GM06990 (cell line): ENCODE data around the gene RBX1.

Source experiments
- DNase-seq: peaks from one replicate; pipeline ENCODE4 v3.0.0-alpha.2; 2011; ENCODE audit not compliant: insufficient read length; ENCODE audit errors: extremely low read depth
- H3K27me3 ChIP-seq: replicated peaks from 2 replicates; pipeline ENCODE4 v1.6.0; 2011; ENCODE audit warnings: low read length; ENCODE audit not compliant: control insufficient read depth, insufficient read depth
- H3K36me3 ChIP-seq: 2 replicates; pipeline ENCODE4 v1.5.1; 2011; ENCODE audit warnings: low read length; ENCODE audit not compliant: control insufficient read depth, insufficient read depth
- H3K4me3 ChIP-seq: replicated peaks from 2 replicates; pipeline ENCODE4 v1.5.1; 2011; ENCODE audit warnings: low read depth, mild to moderate bottlenecking, control low read depth, low read length
- TF ChIP-seq, protein P1 (sequence below): IDR thresholded peaks from 2 replicates; pipeline ENCODE4 v1.5.1; 2011; ENCODE audit warnings: low read length, control low read depth, mild to moderate bottlenecking, inconsistent platforms; ENCODE audit not compliant: insufficient read depth, poor library complexity, severe bottlenecking

RBX1 gene

DNA sequence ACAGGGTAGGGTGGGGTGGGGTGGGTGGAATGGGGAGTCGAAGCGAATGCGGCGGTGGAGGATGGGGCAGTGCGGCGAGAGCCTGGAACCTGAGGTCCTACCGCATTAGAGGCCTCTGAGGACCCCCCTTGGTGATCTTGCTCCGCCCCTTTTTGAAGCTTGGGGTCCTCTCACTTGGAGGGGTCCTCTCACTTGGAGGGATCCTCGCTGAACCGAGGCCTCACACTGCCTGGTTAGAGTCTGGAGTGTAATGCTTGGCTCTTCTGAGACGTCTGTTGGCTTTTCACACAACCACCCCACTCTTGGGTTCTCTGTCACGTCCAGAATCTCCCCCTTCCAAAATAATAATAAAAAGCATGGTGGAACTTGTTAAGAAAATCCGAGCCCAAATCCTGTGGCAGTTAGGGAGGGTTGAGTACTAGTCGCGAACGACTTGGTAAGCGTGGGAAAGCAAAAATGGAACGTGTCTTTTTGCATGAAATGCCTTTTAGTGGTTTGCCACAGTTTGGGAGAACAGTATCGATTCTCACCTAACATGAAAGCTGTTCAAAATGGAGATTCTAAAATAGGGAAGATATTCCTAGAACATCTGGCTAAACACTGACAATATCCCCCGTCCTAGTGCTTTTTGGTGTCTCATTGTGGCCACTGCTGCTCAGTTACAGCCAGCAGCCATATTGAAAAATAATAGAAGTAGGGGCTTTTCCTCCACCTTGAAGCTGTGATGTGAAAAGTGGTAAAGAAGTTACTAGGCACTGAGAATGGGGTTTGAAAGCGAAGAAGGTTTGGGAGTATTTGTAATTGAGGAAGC is 822 bp downstream of the RBX1 start:
- DNase-seq: peak; percentile 16

DNA sequence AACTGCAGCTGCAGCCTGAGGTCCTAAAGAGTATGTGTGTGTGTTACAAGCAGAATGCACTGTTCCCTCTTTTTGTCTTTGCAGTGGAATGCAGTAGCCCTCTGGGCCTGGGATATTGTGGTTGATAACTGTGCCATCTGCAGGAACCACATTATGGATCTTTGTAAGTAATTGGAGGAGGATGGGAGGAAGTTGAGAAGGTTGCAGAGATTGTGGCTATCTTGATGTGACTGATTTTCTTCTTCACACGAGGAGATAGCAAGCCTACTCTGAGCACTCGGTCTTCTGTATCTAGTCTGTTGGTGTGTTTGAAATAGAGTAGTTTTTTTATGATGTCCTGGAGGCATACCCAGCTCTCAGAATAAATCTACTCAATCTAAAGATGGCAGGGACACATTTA is 2.3 kb downstream of the RBX1 start:
- Histone ChIP-seq H3K36me3 (peaks cover 4% of the 10 kb centered on the region), H3K27me3 (no peaks in the 10 kb centered on the region), H3K4me3 (peak overlapping the region; percentile 20)
- DNase-seq: no peak
- TF ChIP-seq, protein P1, sequence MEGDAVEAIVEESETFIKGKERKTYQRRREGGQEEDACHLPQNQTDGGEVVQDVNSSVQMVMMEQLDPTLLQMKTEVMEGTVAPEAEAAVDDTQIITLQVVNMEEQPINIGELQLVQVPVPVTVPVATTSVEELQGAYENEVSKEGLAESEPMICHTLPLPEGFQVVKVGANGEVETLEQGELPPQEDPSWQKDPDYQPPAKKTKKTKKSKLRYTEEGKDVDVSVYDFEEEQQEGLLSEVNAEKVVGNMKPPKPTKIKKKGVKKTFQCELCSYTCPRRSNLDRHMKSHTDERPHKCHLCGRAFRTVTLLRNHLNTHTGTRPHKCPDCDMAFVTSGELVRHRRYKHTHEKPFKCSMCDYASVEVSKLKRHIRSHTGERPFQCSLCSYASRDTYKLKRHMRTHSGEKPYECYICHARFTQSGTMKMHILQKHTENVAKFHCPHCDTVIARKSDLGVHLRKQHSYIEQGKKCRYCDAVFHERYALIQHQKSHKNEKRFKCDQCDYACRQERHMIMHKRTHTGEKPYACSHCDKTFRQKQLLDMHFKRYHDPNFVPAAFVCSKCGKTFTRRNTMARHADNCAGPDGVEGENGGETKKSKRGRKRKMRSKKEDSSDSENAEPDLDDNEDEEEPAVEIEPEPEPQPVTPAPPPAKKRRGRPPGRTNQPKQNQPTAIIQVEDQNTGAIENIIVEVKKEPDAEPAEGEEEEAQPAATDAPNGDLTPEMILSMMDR: no peak

More for the DNA sequence above, 822 bp downstream of the RBX1 start:
- peaks cover 2% of the 10 kb centered on the region for H3K36me3 ChIP-seq
- H3K4me3 ChIP-seq: peak overlapping the region; percentile 79
- H3K27me3 ChIP-seq: no peaks in the 10 kb centered on the region
- TF ChIP-seq, protein P1: no peak

DNA sequence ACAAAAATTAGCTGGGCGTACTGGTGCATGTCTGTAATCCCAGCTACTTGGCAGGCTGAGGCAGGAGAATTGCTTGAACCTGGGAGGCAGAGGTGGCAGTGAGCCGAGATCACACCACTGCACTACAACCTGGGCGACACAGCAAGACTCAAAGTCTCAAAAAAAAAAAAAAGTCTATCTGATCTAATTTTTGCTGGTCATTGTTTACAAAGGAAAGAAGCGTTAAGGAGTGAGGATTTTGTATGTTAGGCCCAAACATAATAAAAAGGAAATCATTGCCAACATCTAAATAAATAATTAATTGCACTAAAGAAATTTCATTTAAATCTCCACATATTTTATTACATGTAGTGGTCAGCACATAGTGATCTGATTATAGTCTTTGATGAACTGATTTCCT is 2.9 kb downstream of the RBX1 start:
- H3K4me3 ChIP-seq: no peak overlapping the region
- no peaks in the 10 kb centered on the region for H3K27me3 ChIP-seq
- no peak for DNase-seq
- peaks cover 4% of the 10 kb centered on the region for H3K36me3 ChIP-seq
- TF ChIP-seq, protein P1: no peak

DNA sequence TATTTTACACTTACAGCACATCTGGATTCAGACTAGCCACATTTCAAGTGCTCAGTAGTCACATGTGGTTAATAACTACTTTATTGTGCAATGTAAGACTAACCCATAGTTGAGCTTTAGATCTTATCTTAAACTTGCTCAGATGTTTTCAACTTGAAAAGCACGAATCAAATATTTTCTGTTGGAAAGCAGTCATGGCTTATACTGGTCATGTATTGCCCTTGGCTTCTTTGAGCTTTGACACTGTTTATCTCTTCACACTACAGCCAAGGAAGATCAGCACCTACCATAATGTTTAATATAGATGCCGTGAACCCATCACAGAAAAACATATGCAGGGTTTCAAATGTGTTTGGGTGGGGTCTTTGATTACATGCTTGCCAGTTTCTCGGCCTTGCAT is 4.4 kb downstream of the RBX1 start:
- Histone ChIP-seq H3K36me3 (peaks cover 5% of the 10 kb centered on the region), H3K27me3 (no peaks in the 10 kb centered on the region), H3K4me3 (no peak overlapping the region)
- TF ChIP-seq, protein P1: no peak
- DNase-seq: no peak

DNA sequence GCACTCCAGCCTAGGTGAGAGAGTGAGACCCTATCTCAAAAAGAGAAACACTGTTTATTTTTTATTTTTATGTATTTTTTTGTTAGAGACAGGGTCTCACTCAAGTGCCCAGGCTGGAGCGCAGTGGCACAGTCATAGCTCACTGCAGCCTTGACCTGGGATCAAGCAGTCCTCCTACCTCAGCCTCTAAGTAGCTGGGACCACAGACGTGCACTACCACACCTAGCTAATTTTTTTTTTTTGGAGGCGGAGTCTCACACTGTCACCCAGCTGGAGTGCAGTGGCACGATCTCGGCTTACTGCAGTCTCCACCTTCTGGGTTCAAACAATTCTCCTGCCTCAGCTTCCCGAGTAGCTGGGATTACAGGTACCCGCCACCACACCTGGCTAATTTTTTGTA is 6.4 kb downstream of the RBX1 start:
- H3K36me3 ChIP-seq: peaks cover 7% of the 10 kb centered on the region
- DNase-seq: no peak
- TF ChIP-seq, protein P1: no peak

More for the DNA sequence above, 6.4 kb downstream of the RBX1 start:
- no peaks in the 10 kb centered on the region for H3K27me3 ChIP-seq
- H3K4me3 ChIP-seq: no peak overlapping the region
